ENCODE measurements around the gene ZBTB20.

Gene ZBTB20

GRCh38 chr3:114800272-114801031 lies 346.6 kb downstream of the ZBTB20 start:
- TF ChIP-seq CTCF (conservative IDR thresholded peaks at IDR 0.05; ENCODE audit: low read depth): no peak
- CTCF ChIA-PET: no interaction called here
- no peak overlapping the region for H3K27ac ChIP-seq
- DNase-seq (ENCODE audit: low spot score): no peak
- POLR2A ChIA-PET (ENCODE audit: low non-redundant PET): no interaction called here

- no peak overlapping the region for H3K27ac ChIP-seq
- no peak for TF ChIP-seq CTCF (conservative IDR thresholded peaks at IDR 0.05; ENCODE audit: low read depth)
- DNase-seq (ENCODE audit: low spot score): no peak
- ChIA-PET CTCF (no interaction called here), POLR2A (ENCODE audit: low non-redundant PET) (no interaction called here)
These were observed 347.3 kb downstream of the ZBTB20 start for GRCh38 chr3:114799816-114800215.

- H3K27ac ChIP-seq: no peak overlapping the region
- no peak for TF ChIP-seq CTCF (conservative IDR thresholded peaks at IDR 0.05; ENCODE audit: low read depth)
- DNase-seq (ENCODE audit: low spot score): no peak
- POLR2A ChIA-PET (ENCODE audit: low non-redundant PET): no interaction called here
- CTCF ChIA-PET: no interaction called here
These were observed 350.3 kb downstream of the ZBTB20 start for GRCh38 chr3:114796796-114797195.

GRCh38 chr3:114794894-114795630 lies 352.0 kb downstream of the ZBTB20 start:
- DNase-seq (ENCODE audit: low spot score): no peak
- ChIA-PET CTCF (interaction anchor here (0.7 kb wide), 1 partner anchor 350 kb away, joined by 3 read pairs; no protein-coding TSS in a partner anchor), POLR2A (ENCODE audit: low non-redundant PET) (no interaction called here)
- H3K27ac ChIP-seq: no peak overlapping the region
- TF ChIP-seq CTCF (conservative IDR thresholded peaks at IDR 0.05; ENCODE audit: low read depth): no peak

GRCh38 chr3:114792159-114792918 lies 354.7 kb downstream of the ZBTB20 start:
- TF ChIP-seq CTCF (conservative IDR thresholded peaks at IDR 0.05; ENCODE audit: low read depth): no peak
- no peak for DNase-seq (ENCODE audit: low spot score)
- no peak overlapping the region for H3K27ac ChIP-seq
- CTCF ChIA-PET: no interaction called here
- POLR2A ChIA-PET (ENCODE audit: low non-redundant PET): no interaction called here

GRCh38 chr3:114790752-114791151 lies 356.3 kb downstream of the ZBTB20 start:
- CTCF ChIA-PET: no interaction called here
- H3K27ac ChIP-seq: no peak overlapping the region
- TF ChIP-seq CTCF (conservative IDR thresholded peaks at IDR 0.05; ENCODE audit: low read depth): no peak
- no peak for DNase-seq (ENCODE audit: low spot score)
- POLR2A ChIA-PET (ENCODE audit: low non-redundant PET): no interaction called here

Data from RWPE1 (cell line).